SK-N-SH (cell line): ENCODE data around the gene KCNMB1. TPM values are rescaled to one million over a fixed set of nuclear protein-coding genes. Genes with fewer than 3 reads are reported as not detected.

Source experiments
- CTCF ChIA-PET: fragments of 300-600, 350-600 bp; formaldehyde crosslinking; extraction: SDS; loops from one replicate; lab custom pipeline; 2021; lab: Yijun Ruan, JAX
- POLR2A ChIA-PET: fragments of 350-600 bp; sonication (Branson Sonifier 250); formaldehyde crosslinking; extraction: SDS; loops from one replicate; lab custom pipeline; 2020; ENCODE audit warnings: antibody characterized with exemption, inconsistent platforms; lab: Yijun Ruan, JAX
- DNase-seq: peaks from one replicate; pipeline ENCODE4 v3.0.0; 2012
- H2AFZ ChIP-seq: fragments of 200-600 bp; sonication (generic); 2 replicates; pipeline ENCODE4 v1.8.1; 2016; ENCODE audit warnings: antibody characterized with exemption, mild to moderate bottlenecking, low read depth
- H3F3A ChIP-seq: fragments of 200-600 bp; sonication (generic); replicated peaks from 2 replicates; pipeline ENCODE3; 2016; ENCODE audit warnings: antibody characterized with exemption, mild to moderate bottlenecking; ENCODE audit not compliant: insufficient read depth
- H3K27ac ChIP-seq, 2 experiments: fragments of 200-500 bp in 1 of 2; fragments of 200-600 bp in 1 of 2; sonication (Bioruptor generic) in 1 of 2; sonication (generic), shearing (Covaris generic) in 1 of 2; 2 replicates each; pipeline versions ENCODE4 v1.5.1 to v1.6.1; 2014 to 2016; ENCODE audit warnings: low read depth in 2 of 2, inconsistent platforms in 1 of 2, low read length in 1 of 2, mild to moderate bottlenecking in 1 of 2, mixed read lengths in 1 of 2
- H3K27me3 ChIP-seq: fragments of 200-600 bp; sonication (generic), shearing (Covaris generic); 2 replicates; pipeline ENCODE4 v1.6.1; 2016; ENCODE audit warnings: mixed run types; ENCODE audit not compliant: insufficient read depth
- H3K36me3 ChIP-seq, 2 experiments: fragments of 200-500 bp in 1 of 2; fragments of 200-600 bp in 1 of 2; sonication (Bioruptor generic) in 1 of 2; sonication (generic) in 1 of 2; replicated peaks in 1 of 2; 2 replicates each; pipeline versions ENCODE3 to v1.5.1; 2014 to 2016; ENCODE audit warnings: low read length in 1 of 2, mild to moderate bottlenecking in 1 of 2; ENCODE audit not compliant: insufficient read depth in 2 of 2, control insufficient read depth in 1 of 2
- H3K4me1 ChIP-seq, 2 experiments: fragments of 200-500 bp in 1 of 2; fragments of 200-600 bp in 1 of 2; sonication (Bioruptor generic) in 1 of 2; sonication (generic), shearing (Covaris generic) in 1 of 2; 2 replicates each; pipeline versions ENCODE4 v1.5.1 to v1.6.1; 2014 to 2016; ENCODE audit warnings: low read depth in 1 of 2, low read length in 1 of 2, mixed run types in 1 of 2; ENCODE audit not compliant: insufficient read depth in 2 of 2, control insufficient read depth in 1 of 2
- H3K4me2 ChIP-seq: fragments of 200-600 bp; sonication (generic), shearing (Covaris generic); 2 replicates; pipeline ENCODE4 v1.6.1; 2017; ENCODE audit warnings: mixed run types
- H3K4me3 ChIP-seq, 2 experiments: fragments of 200-500 bp in 1 of 2; fragments of 200-600 bp in 1 of 2; sonication (Bioruptor generic) in 1 of 2; sonication (generic), shearing (Covaris generic) in 1 of 2; 2 replicates each; pipeline versions ENCODE4 v1.5.1 to v1.8.1; 2014 to 2016; ENCODE audit warnings: low read depth in 2 of 2, inconsistent platforms in 1 of 2, low read length in 1 of 2, mild to moderate bottlenecking in 1 of 2, mixed read lengths in 1 of 2, moderate library complexity in 1 of 2
- H3K79me2 ChIP-seq: fragments of 200-600 bp; sonication (generic); 2 replicates; pipeline ENCODE4 v1.8.1; 2017; ENCODE audit warnings: mild to moderate bottlenecking; ENCODE audit not compliant: insufficient read depth
- H3K9ac ChIP-seq: fragments of 200-600 bp; sonication (generic); 2 replicates; pipeline ENCODE4 v1.6.1; 2017; ENCODE audit warnings: mixed run types
- H3K9me2 ChIP-seq: fragments of 200-600 bp; sonication (generic); 2 replicates; pipeline ENCODE4 v1.6.1; 2017; ENCODE audit warnings: mixed run types
- H3K9me3 ChIP-seq: fragments of 200-600 bp; sonication (generic); 2 replicates; pipeline ENCODE4 v1.6.1; 2017; ENCODE audit warnings: mixed run types, mild to moderate bottlenecking, moderate library complexity
- H4K20me1 ChIP-seq: fragments of 200-600 bp; sonication (generic); 2 replicates; pipeline ENCODE4 v1.6.1; 2017; ENCODE audit warnings: mild to moderate bottlenecking, mixed run types; ENCODE audit not compliant: insufficient read depth
- CHD2 ChIP-seq: fragments of 150-350 bp; IDR thresholded peaks from 2 replicates; pipeline ENCODE4 v1.6.1; 2018; ENCODE audit warnings: low read length; ENCODE audit not compliant: partially characterized antibody
- EP300 ChIP-seq, 2 experiments: IDR thresholded peaks; 2 replicates each; pipeline versions ENCODE4 v1.4.0 to v1.6.1; 2012; ENCODE audit warnings: borderline replicate concordance in 1 of 2, low read depth in 1 of 2, low read length in 1 of 2
- EZH2phosphoT487 ChIP-seq: fragments of 200-600 bp; sonication (generic); IDR thresholded peaks from 2 replicates; pipeline ENCODE4 v1.6.1; 2017; ENCODE audit warnings: low read depth, mixed run types, mild to moderate bottlenecking, antibody characterized with exemption, moderate library complexity, borderline replicate concordance
- FOSL2 ChIP-seq: IDR thresholded peaks from 2 replicates; pipeline ENCODE4 v1.4.0; 2012; ENCODE audit warnings: low read depth, mild to moderate bottlenecking, moderate library complexity, borderline replicate concordance
- JUND ChIP-seq: IDR thresholded peaks from 2 replicates; pipeline ENCODE4 v1.4.0; 2012
- MEF2A ChIP-seq: IDR thresholded peaks from 2 replicates; pipeline ENCODE4 v1.4.0; 2012; ENCODE audit warnings: low read depth, borderline replicate concordance
- NRF1 ChIP-seq: IDR thresholded peaks from 2 replicates; pipeline ENCODE4 v1.6.1; 2012; ENCODE audit warnings: low read depth, mild to moderate bottlenecking, low read length
- PBX3 ChIP-seq: IDR thresholded peaks from 2 replicates; pipeline ENCODE4; 2012
- RCOR1 ChIP-seq: fragments of 150-350 bp; IDR thresholded peaks from 2 replicates; pipeline ENCODE4 v1.6.1; 2017; ENCODE audit warnings: antibody characterized with exemption, low read length
- RXRA ChIP-seq: IDR thresholded peaks from 2 replicates; pipeline ENCODE4 v1.4.0; 2012; ENCODE audit warnings: low read depth, mild to moderate bottlenecking, borderline replicate concordance
- SMC3 ChIP-seq: IDR thresholded peaks from 2 replicates; pipeline ENCODE4 v1.6.1; 2012; ENCODE audit warnings: low read depth, low read length, improper control_type of control experiment
- TCF12 ChIP-seq: IDR thresholded peaks from 2 replicates; pipeline ENCODE4 v1.4.0; 2012
- TEAD4 ChIP-seq: IDR thresholded peaks from 2 replicates; pipeline ENCODE4 v1.4.0; 2012; ENCODE audit warnings: mild to moderate bottlenecking, borderline replicate concordance; ENCODE audit not compliant: insufficient read depth
- USF1 ChIP-seq: IDR thresholded peaks from 2 replicates; pipeline ENCODE4 v1.4.0; 2012; ENCODE audit warnings: low read depth, borderline replicate concordance
- ZBTB33 ChIP-seq: IDR thresholded peaks from 2 replicates; pipeline ENCODE4 v1.4.0; 2012; ENCODE audit warnings: low read depth, borderline replicate concordance
- WGBS: methylation state at CpG from one replicate; pipeline ENCODE4 v1.1.6; 2017; ENCODE audit warnings: low lambda C conversion rate; 5-methylcytosine and 5-hydroxymethylcytosine counted together
- polyA plus RNA-seq, 3 experiments: library from polyadenylated mRNA; depleted of rRNA; stranded (reverse); fragments of >200 nt; gene quantifications; 2 replicates each; pipeline ENCODE4 v1.2.3, GENCODE V29; 2012
- TF ChIP-seq, protein P1 (sequence below): fragments of 150-350 bp; IDR thresholded peaks from 2 replicates; pipeline ENCODE4 v1.6.1; 2016; ENCODE audit warnings: mild to moderate bottlenecking, low read depth, low read length

Gene KCNMB1
- polyA plus RNA-seq, 1 of the 3 experiments (the other 2 are of a cell fraction), result not detected

GRCh38 chr5:170404398-170404797 is 15.2 kb upstream of the KCNMB1 start:
- Histone ChIP-seq H3F3A (no peaks in the 10 kb centered on the region), H3K4me1 (peaks cover 0 to 11% of the 10 kb centered on the region in 2 experiments; a peak in 1 of 4 replicates), H3K27ac (no peak overlapping the region), H2AFZ (no peak overlapping the region), H4K20me1 (no peaks in the 10 kb centered on the region), H3K9me3 (no peaks in the 10 kb centered on the region), H3K9ac (no peak overlapping the region), H3K9me2 (no peaks in the 10 kb centered on the region), H3K4me3 (no peak overlapping the region), H3K36me3 (no peaks in the 10 kb centered on the region), H3K79me2 (no peaks in the 10 kb centered on the region), H3K4me2 (no peak overlapping the region), H3K27me3 (no peaks in the 10 kb centered on the region)
- CTCF ChIA-PET, result interaction anchor here (1.0 to 6.2 kb wide), 3 partner anchors 135 to 179 kb away, joined by 3 to 30 read pairs (median 4); no protein-coding TSS in a partner anchor
- TF ChIP-seq USF1, result no peak
- no peak for TF ChIP-seq TEAD4
- no peak for TF ChIP-seq JUND
- no peak for TF ChIP-seq NRF1
- TF ChIP-seq SMC3, result no peak
- TF ChIP-seq EZH2phosphoT487, result no peak
- no peak for TF ChIP-seq TCF12
- TF ChIP-seq PBX3, result no peak
- TF ChIP-seq RCOR1, result no peak
- no peak for TF ChIP-seq ZBTB33
- TF ChIP-seq, protein P1, sequence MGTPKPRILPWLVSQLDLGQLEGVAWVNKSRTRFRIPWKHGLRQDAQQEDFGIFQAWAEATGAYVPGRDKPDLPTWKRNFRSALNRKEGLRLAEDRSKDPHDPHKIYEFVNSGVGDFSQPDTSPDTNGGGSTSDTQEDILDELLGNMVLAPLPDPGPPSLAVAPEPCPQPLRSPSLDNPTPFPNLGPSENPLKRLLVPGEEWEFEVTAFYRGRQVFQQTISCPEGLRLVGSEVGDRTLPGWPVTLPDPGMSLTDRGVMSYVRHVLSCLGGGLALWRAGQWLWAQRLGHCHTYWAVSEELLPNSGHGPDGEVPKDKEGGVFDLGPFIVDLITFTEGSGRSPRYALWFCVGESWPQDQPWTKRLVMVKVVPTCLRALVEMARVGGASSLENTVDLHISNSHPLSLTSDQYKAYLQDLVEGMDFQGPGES, result no peak
- no peak for DNase-seq
- 0% methylated on average over 2 of the region's 2 CpGs for WGBS
- POLR2A ChIA-PET, result no interaction called here

- Histone ChIP-seq H3K4me1 (peaks cover 0 to 8% of the 10 kb centered on the region in 2 experiments; a peak in 1 of 4 replicates), H3K9me3 (no peaks in the 10 kb centered on the region), H3K4me3 (no peak overlapping the region), H3F3A (no peaks in the 10 kb centered on the region), H3K36me3 (no peaks in the 10 kb centered on the region), H3K9me2 (no peaks in the 10 kb centered on the region), H3K27me3 (no peaks in the 10 kb centered on the region), H2AFZ (no peak overlapping the region), H3K9ac (no peak overlapping the region), H4K20me1 (no peaks in the 10 kb centered on the region), H3K27ac (no peak overlapping the region), H3K4me2 (no peak overlapping the region), H3K79me2 (no peaks in the 10 kb centered on the region)
- ChIA-PET POLR2A (no interaction called here), CTCF (interaction anchor here (1.0 to 6.2 kb wide), 3 partner anchors 135 to 178 kb away, joined by 3 to 30 read pairs (median 4); no protein-coding TSS in a partner anchor)
- TF ChIP-seq JUND (no peak), CHD2 (no peak), FOSL2 (no peak), EP300 (IDR thresholded peaks at IDR 0.05; ENCODE audit: borderline replicate concordance in 1 of 2, low read depth in 1 of 2, low read length in 1 of 2) (no peak), RXRA (no peak), TEAD4 (no peak), MEF2A (no peak)
- TF ChIP-seq, protein P1, result no peak
- no peak for DNase-seq
- 58% methylated on average over 4 of the region's 4 CpGs for WGBS
These were observed 14.5 kb upstream of the KCNMB1 start for GRCh38 chr5:170403675-170404074.
